HEK293 (cell line): ENCODE results near the gene TFRC.

Experiments
- AEBP2 ChIP-seq: fragments of 450-650 bp; formaldehyde crosslinking; IDR thresholded peaks from 2 replicates; pipeline ENCODE4 v1.5.1; 2016; ENCODE audit warnings: missing biosample characterization, missing genetic modification characterization, borderline replicate concordance
- GLIS2 ChIP-seq: fragments of 450-650 bp; formaldehyde crosslinking; IDR thresholded peaks from 2 replicates; pipeline ENCODE4 v1.5.1; 2016; ENCODE audit warnings: missing biosample characterization, missing genetic modification characterization
- HIC1 ChIP-seq: fragments of 450-650 bp; formaldehyde crosslinking; IDR thresholded peaks from 2 replicates; pipeline ENCODE4 v1.5.1; 2016; ENCODE audit warnings: missing biosample characterization, missing genetic modification characterization
- HOXC10 ChIP-seq: sonication (generic); formaldehyde crosslinking; IDR thresholded peaks from 2 replicates; pipeline ENCODE4 v1.8.1; 2023; ENCODE audit warnings: mild to moderate bottlenecking, missing genetic modification reagents
- INSM2 ChIP-seq: fragments of 450-650 bp; formaldehyde crosslinking; IDR thresholded peaks from 2 replicates; pipeline ENCODE4 v1.5.1; 2016; ENCODE audit warnings: missing biosample characterization, missing genetic modification characterization
- PATZ1 ChIP-seq: fragments of 450-650 bp; formaldehyde crosslinking; IDR thresholded peaks from 2 replicates; pipeline ENCODE4 v1.5.1; 2016; ENCODE audit warnings: missing biosample characterization, missing genetic modification characterization
- PRDM10 ChIP-seq: fragments of 450-650 bp; formaldehyde crosslinking; IDR thresholded peaks from 2 replicates; pipeline ENCODE4 v1.5.1; 2016; ENCODE audit warnings: missing biosample characterization, missing genetic modification characterization
- WT1 ChIP-seq: fragments of 450-650 bp; formaldehyde crosslinking; IDR thresholded peaks from 2 replicates; pipeline ENCODE4 v1.5.1; 2016; ENCODE audit warnings: missing biosample characterization, missing genetic modification characterization
- ZEB2 ChIP-seq: fragments of 450-650 bp; formaldehyde crosslinking; IDR thresholded peaks from 2 replicates; pipeline ENCODE4 v1.5.1; 2016; ENCODE audit warnings: missing biosample characterization, missing genetic modification characterization
- ZNF146 ChIP-seq: fragments of 450-650 bp; formaldehyde crosslinking; IDR thresholded peaks from 2 replicates; pipeline ENCODE4 v1.5.1; 2016; ENCODE audit warnings: missing biosample characterization, missing genetic modification characterization
- ZNF169 ChIP-seq: fragments of 450-650 bp; formaldehyde crosslinking; IDR thresholded peaks from 2 replicates; pipeline ENCODE4 v1.5.1; 2016; ENCODE audit warnings: missing biosample characterization, missing genetic modification characterization
- ZNF2 ChIP-seq: fragments of 450-650 bp; formaldehyde crosslinking; IDR thresholded peaks from 2 replicates; pipeline ENCODE4 v1.5.1; 2016; ENCODE audit warnings: missing biosample characterization, missing genetic modification characterization
- ZNF391 ChIP-seq: fragments of 450-650 bp; formaldehyde crosslinking; IDR thresholded peaks from 2 replicates; pipeline ENCODE4 v1.5.1; 2016; ENCODE audit warnings: low read depth, missing biosample characterization, missing genetic modification characterization, borderline replicate concordance
- ZNF423 ChIP-seq: fragments of 450-650 bp; formaldehyde crosslinking; IDR thresholded peaks from 2 replicates; pipeline ENCODE4 v1.5.1; 2016; ENCODE audit warnings: missing biosample characterization, missing genetic modification characterization
- ZNF501 ChIP-seq: fragments of 450-650 bp; formaldehyde crosslinking; IDR thresholded peaks from 2 replicates; pipeline ENCODE4 v1.5.1; 2016; ENCODE audit warnings: missing biosample characterization, missing genetic modification characterization
- ZNF518A ChIP-seq: fragments of 450-650 bp; formaldehyde crosslinking; conservative IDR thresholded peaks from 2 replicates; pipeline ENCODE4 v1.5.1; 2016; ENCODE audit warnings: low read depth, missing biosample characterization, missing genetic modification characterization
- ZNF549 ChIP-seq: fragments of 450-650 bp; IDR thresholded peaks from 2 replicates; pipeline ENCODE4 v1.5.1; 2018; ENCODE audit warnings: missing biosample characterization, missing genetic modification characterization, mild to moderate bottlenecking, inconsistent platforms, moderate library complexity
- ZNF571 ChIP-seq: fragments of 450-650 bp; formaldehyde crosslinking; IDR thresholded peaks from 2 replicates; pipeline ENCODE4 v1.5.0; 2017; ENCODE audit warnings: missing biosample characterization, missing genetic modification characterization
- ZNF600 ChIP-seq: fragments of 450-650 bp; formaldehyde crosslinking; IDR thresholded peaks from 2 replicates; pipeline ENCODE4 v1.5.1; 2016; ENCODE audit warnings: missing biosample characterization, missing genetic modification characterization
- ZNF626 ChIP-seq: fragments of 450-650 bp; sonication (Bioruptor Pico); formaldehyde crosslinking; IDR thresholded peaks from 2 replicates; pipeline ENCODE4 v1.5.1; 2018; ENCODE audit warnings: missing biosample characterization, missing genetic modification characterization, inconsistent platforms
- ZSCAN18 ChIP-seq: fragments of 450-650 bp; formaldehyde crosslinking; IDR thresholded peaks from 2 replicates; pipeline ENCODE4 v1.5.1; 2016; ENCODE audit warnings: missing biosample characterization, missing genetic modification characterization

The TFRC gene

GRCh38 chr3:196016485-196016884 lies 65.4 kb downstream of the TFRC start (continued):
- TF ChIP-seq HIC1 = no peak
- no peak for TF ChIP-seq AEBP2 (tag by site-specific recombination)
- no peak for TF ChIP-seq ZNF626 (tag by site-specific recombination)
- 0 out of 2 replicates have a peak, but pooled peaks have one; percentile 40 for TF ChIP-seq ZNF600 (tag by site-specific recombination)
- TF ChIP-seq ZNF571 (tag by site-specific recombination) = no peak
- TF ChIP-seq ZNF146 (tag by site-specific recombination) = no peak
- TF ChIP-seq GLIS2 (tag by site-specific recombination) = no peak
- TF ChIP-seq INSM2 (tag by site-specific recombination) = peak; percentile 75
- no peak for TF ChIP-seq ZNF2 (tag by site-specific recombination)
- no peak for TF ChIP-seq ZNF169 (tag by site-specific recombination)
- TF ChIP-seq ZNF549 (tag by site-specific recombination) = no peak
- no peak for TF ChIP-seq ZNF423
- no peak for TF ChIP-seq ZNF518A (tag by site-specific recombination)
- peak; percentile 49; the same call in 1 of the 2 replicates for TF ChIP-seq ZEB2 (tag by site-specific recombination)
- no peak for TF ChIP-seq ZNF501 (tag by site-specific recombination)
- no peak for TF ChIP-seq PRDM10 (tag by site-specific recombination)
- no peak for TF ChIP-seq ZSCAN18
- TF ChIP-seq WT1 = peak; percentile 67; the same call in 1 of the 2 replicates
- 0 out of 2 replicates have a peak, but pooled peaks have one; percentile 16 for TF ChIP-seq PATZ1 (tag by site-specific recombination)
- no peak for TF ChIP-seq HOXC10
- TF ChIP-seq ZNF391 (tag by site-specific recombination) = no peak
